ENCODE data around the gene STOML1.

STOML1 gene

GRCh38 chr15:73991726-73992593 is at the start of gene STOML1:
STOML1 (minus strand) TSS chr15:73992295; CDS start chr15:73992223, 72 bp downstream.
- peak; percentile 93 for DNase-seq

- no peak for DNase-seq
These were observed 49.2 kb upstream of the STOML1 start for GRCh38 chr15:74041311-74041756.

GRCh38 chr15:74040109-74040850 is 48.2 kb upstream of the STOML1 start:
- DNase-seq = no peak

GRCh38 chr15:74039656-74040010 is 47.5 kb upstream of the STOML1 start:
- no peak for DNase-seq

- DNase-seq = no peak
These were observed 46.9 kb upstream of the STOML1 start for GRCh38 chr15:74038707-74039655.

GRCh38 chr15:74037171-74038117 is 45.3 kb upstream of the STOML1 start:
- DNase-seq = no peak

- no peak for DNase-seq
These were observed 44.4 kb upstream of the STOML1 start for GRCh38 chr15:74036271-74037170.

- DNase-seq = no peak
These were observed 43.3 kb upstream of the STOML1 start for GRCh38 chr15:74035121-74036017.

- DNase-seq = no peak
These were observed 42.2 kb upstream of the STOML1 start for GRCh38 chr15:74034206-74034755.

GRCh38 chr15:74032606-74033561 is 40.8 kb upstream of the STOML1 start:
- no peak for DNase-seq

GRCh38 chr15:74032046-74032445 is 40.0 kb upstream of the STOML1 start:
- DNase-seq = no peak

- DNase-seq = no peak
These were observed 36.6 kb upstream of the STOML1 start for GRCh38 chr15:74028646-74029045.

GRCh38 chr15:74027688-74028087 is 35.6 kb upstream of the STOML1 start:
- no peak for DNase-seq

- no peak for DNase-seq
These were observed 33.3 kb upstream of the STOML1 start for GRCh38 chr15:74025436-74025835.

- no peak for DNase-seq
These were observed 32.6 kb upstream of the STOML1 start for GRCh38 chr15:74024687-74025086.

GRCh38 chr15:74022706-74023470 is 30.8 kb upstream of the STOML1 start:
- DNase-seq = no peak

- DNase-seq = no peak
These were observed 27.6 kb upstream of the STOML1 start for GRCh38 chr15:74019734-74020133.
